ENCODE results near the gene PLD1. TPM values are rescaled to one million over a fixed set of nuclear protein-coding genes. Genes with fewer than 3 reads are reported as not detected.

The PLD1 gene
- total and polyA plus RNA-seq, 2 of the 8 experiments (the other 6 are each of a cell fraction or from before 2014, with no cell fraction given) = 1.2 to 2.6 TPM

DNA sequence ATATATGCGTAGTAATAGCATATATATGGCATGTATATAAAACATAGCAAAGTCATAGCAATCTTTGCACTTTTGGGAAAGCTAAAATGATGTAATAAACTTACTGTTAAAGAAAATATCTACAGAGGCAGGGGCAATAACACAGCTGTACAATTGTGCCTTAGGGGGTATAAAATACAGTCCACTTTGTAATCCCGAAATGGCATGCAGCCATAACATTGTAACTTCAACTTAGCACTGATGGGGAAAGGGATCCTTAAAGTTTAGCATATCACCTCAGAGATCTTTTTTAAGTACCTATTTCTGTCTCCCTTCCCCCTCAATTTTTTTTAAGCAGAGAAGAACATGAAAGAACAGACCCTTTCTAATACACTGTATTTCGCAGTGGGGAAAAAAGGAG lies 40.8 kb downstream of the PLD1 start (continued):
- TF ChIP-seq GTF2F1 (IDR thresholded peaks at IDR 0.05; ENCODE audit: borderline replicate concordance, low read depth, low read length) (no peak), SP1 (IDR thresholded peaks at IDR 0.05; ENCODE audit: low read depth, low read length) (no peak), BACH1 (IDR thresholded peaks at IDR 0.05; ENCODE audit: low read length) (no peak), FOSL1 (IDR thresholded peaks at IDR 0.05; ENCODE audit: insufficient read depth, low read depth, low read length) (no peak)
- TF ChIP-seq, protein P1, sequence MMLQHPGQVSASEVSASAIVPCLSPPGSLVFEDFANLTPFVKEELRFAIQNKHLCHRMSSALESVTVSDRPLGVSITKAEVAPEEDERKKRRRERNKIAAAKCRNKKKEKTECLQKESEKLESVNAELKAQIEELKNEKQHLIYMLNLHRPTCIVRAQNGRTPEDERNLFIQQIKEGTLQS (IDR thresholded peaks at IDR 0.05; ENCODE audit: insufficient read depth, low read depth, low read length) = no peak

All from H1 (cell line).